Choroid plexus epithelial cell (primary cell): ENCODE data around the gene TSSK3.

Experiments
- DNase-seq: peaks from one replicate; pipeline ENCODE4 v3.0.0-alpha.2; 2010; ENCODE audit warnings: low read depth
- H3K4me3 ChIP-seq: 2 replicates; pipeline ENCODE4 v1.5.1; 2011; ENCODE audit warnings: low read depth, mild to moderate bottlenecking, control low read depth, low read length, moderate library complexity
- CTCF ChIP-seq: conservative IDR thresholded peaks from 2 replicates; pipeline ENCODE4 v1.5.1; 2011; ENCODE audit warnings: low read depth, mild to moderate bottlenecking, control low read depth, inconsistent platforms, low read length, moderate library complexity

The TSSK3 gene

GRCh38 chr1:32376199-32376598 lies 13.9 kb downstream of the TSSK3 start:
- no peak overlapping the region for H3K4me3 ChIP-seq
- no peak for TF ChIP-seq CTCF
- no peak for DNase-seq

- H3K4me3 ChIP-seq, result no peak overlapping the region
- TF ChIP-seq CTCF, result no peak
- no peak for DNase-seq
These were observed 15.3 kb downstream of the TSSK3 start for GRCh38 chr1:32377541-32378220.

GRCh38 chr1:32380057-32380456 lies 17.7 kb downstream of the TSSK3 start:
- TF ChIP-seq CTCF, result no peak
- no peak overlapping the region for H3K4me3 ChIP-seq
- no peak for DNase-seq

- no peak for DNase-seq
- TF ChIP-seq CTCF, result no peak
- no peak overlapping the region for H3K4me3 ChIP-seq
These were observed 24.5 kb downstream of the TSSK3 start for GRCh38 chr1:32386676-32387392.

GRCh38 chr1:32388641-32389040 lies 26.3 kb downstream of the TSSK3 start:
- no peak for TF ChIP-seq CTCF
- no peak for DNase-seq

GRCh38 chr1:32390904-32391870 lies 28.8 kb downstream of the TSSK3 start:
- no peak overlapping the region for H3K4me3 ChIP-seq
- no peak for DNase-seq
- TF ChIP-seq CTCF, result no peak

More at GRCh38 chr1:32388641-32389040, 26.3 kb downstream of the TSSK3 start:
- no peak overlapping the region for H3K4me3 ChIP-seq
